Mammary epithelial cell (primary cell): ENCODE results near the gene CD2AP.

Experiments
- EZH2 ChIP-seq: IDR thresholded peaks from 2 replicates; pipeline ENCODE4 v1.6.1; 2012; ENCODE audit warnings: low read length, inconsistent platforms, borderline replicate concordance
- TF ChIP-seq, protein P1 (sequence below), 2 donors: IDR thresholded peaks in 1 of 2; conservative IDR thresholded peaks in 1 of 2; 2 replicates each; pipeline ENCODE4 v1.5.1; 2011 to 2012; ENCODE audit warnings: inconsistent platforms in 2 of 2, low read length in 2 of 2, mild to moderate bottlenecking in 2 of 2, control low read depth in 1 of 2, low read depth in 1 of 2; ENCODE audit not compliant: insufficient read depth in 1 of 2; ENCODE audit errors: extremely low read depth in 1 of 2

DNA sequence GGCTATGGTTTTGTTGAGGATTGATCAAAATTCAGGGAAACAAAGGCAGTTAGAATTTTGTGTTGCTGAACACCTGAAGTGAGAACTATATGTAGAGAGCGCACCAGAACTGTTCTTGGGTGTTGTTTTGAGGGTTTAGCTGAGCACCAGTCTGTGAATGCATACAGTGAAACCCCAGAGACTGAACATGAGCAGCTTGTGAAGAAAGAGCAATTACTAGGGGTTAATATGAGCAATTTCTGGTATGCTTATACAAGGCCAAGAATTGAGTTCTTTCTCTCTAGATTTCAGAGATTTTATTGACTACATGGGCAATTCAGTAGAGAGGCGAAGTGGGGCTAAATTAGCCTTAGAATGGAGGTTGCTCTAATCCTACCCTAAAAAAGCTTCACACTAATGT is 93.9 kb downstream of the CD2AP start:
- TF ChIP-seq, protein P1, sequence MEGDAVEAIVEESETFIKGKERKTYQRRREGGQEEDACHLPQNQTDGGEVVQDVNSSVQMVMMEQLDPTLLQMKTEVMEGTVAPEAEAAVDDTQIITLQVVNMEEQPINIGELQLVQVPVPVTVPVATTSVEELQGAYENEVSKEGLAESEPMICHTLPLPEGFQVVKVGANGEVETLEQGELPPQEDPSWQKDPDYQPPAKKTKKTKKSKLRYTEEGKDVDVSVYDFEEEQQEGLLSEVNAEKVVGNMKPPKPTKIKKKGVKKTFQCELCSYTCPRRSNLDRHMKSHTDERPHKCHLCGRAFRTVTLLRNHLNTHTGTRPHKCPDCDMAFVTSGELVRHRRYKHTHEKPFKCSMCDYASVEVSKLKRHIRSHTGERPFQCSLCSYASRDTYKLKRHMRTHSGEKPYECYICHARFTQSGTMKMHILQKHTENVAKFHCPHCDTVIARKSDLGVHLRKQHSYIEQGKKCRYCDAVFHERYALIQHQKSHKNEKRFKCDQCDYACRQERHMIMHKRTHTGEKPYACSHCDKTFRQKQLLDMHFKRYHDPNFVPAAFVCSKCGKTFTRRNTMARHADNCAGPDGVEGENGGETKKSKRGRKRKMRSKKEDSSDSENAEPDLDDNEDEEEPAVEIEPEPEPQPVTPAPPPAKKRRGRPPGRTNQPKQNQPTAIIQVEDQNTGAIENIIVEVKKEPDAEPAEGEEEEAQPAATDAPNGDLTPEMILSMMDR (conservative IDR thresholded peaks at IDR 0.05 in 1 of 2, IDR thresholded peaks at IDR 0.05 in 1 of 2; ENCODE audit: extremely low read depth in 1 of 2, insufficient read depth in 1 of 2, low read depth in 1 of 2, low read length in 2 of 2), result no peak
- no peak for TF ChIP-seq EZH2
